ENCODE measurements around the gene SEC14L5.

DNA sequence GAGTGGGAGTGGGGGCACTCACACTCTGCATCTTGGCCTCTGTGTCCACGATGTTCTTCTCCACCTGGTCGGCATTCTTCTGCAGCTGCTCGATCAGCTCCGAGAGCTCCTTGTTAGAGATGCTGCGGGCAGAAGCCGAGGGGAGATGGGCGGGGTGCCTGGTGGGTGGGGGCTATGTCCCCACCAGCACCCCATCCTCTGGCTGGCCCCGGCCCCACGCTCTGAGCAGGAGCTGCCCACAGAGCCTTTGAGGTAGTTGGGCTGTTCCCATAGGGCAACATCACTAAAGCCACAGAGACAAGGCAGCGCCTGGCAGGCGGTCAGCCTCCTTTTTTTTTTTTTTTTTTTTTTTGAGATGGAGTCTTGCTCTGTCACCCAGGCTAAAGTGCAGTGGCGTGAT, 47.3 kb upstream of the SEC14L5 start:
- TF ChIP-seq, protein P1, sequence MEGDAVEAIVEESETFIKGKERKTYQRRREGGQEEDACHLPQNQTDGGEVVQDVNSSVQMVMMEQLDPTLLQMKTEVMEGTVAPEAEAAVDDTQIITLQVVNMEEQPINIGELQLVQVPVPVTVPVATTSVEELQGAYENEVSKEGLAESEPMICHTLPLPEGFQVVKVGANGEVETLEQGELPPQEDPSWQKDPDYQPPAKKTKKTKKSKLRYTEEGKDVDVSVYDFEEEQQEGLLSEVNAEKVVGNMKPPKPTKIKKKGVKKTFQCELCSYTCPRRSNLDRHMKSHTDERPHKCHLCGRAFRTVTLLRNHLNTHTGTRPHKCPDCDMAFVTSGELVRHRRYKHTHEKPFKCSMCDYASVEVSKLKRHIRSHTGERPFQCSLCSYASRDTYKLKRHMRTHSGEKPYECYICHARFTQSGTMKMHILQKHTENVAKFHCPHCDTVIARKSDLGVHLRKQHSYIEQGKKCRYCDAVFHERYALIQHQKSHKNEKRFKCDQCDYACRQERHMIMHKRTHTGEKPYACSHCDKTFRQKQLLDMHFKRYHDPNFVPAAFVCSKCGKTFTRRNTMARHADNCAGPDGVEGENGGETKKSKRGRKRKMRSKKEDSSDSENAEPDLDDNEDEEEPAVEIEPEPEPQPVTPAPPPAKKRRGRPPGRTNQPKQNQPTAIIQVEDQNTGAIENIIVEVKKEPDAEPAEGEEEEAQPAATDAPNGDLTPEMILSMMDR (conservative IDR thresholded peaks at IDR 0.05) = no peak
- TF ChIP-seq EZH2 (IDR thresholded peaks at IDR 0.05; ENCODE audit: low read depth) = no peak
